Measurements from ENCODE around the gene RNF114.
"Not testable (repeated sequence)": the region's sequence is repeated elsewhere in the genome, so short reads cannot be mapped to it uniquely, and the experiment has no call there.

The RNF114 gene

GRCh38 chr20:49893242-49894072 lies 42.7 kb upstream of the RNF114 start:
- peaks cover 25 to 27% of the 10 kb centered on the region in 2 donors for H3K4me1 Mint-ChIP-seq (ENCODE audit: low read depth in 2 of 2)
- peak overlapping the region; percentile 71 to 74 for H3K4me3 Mint-ChIP-seq
- H3K27ac Mint-ChIP-seq, result peak overlapping the region; percentile 78 to 82
- H3K36me3 Mint-ChIP-seq (ENCODE audit: insufficient read depth), result peaks cover 24% of the 10 kb centered on the region
- peak; percentile 54 for ATAC-seq (replicated peaks)
- H3K9me3 Mint-ChIP-seq, result no peaks in the 10 kb centered on the region
- DNase-seq, result no peak
- H3K27me3 Mint-ChIP-seq, result no peaks in the 10 kb centered on the region

GRCh38 chr20:49894073-49894470 lies 42.1 kb upstream of the RNF114 start:
- Mint-ChIP-seq H3K27ac (peak overlapping the region; percentile 78 to 82), H3K36me3 (ENCODE audit: insufficient read depth) (peaks cover 20% of the 10 kb centered on the region), H3K27me3 (no peaks in the 10 kb centered on the region), H3K9me3 (no peaks in the 10 kb centered on the region), H3K4me1 (ENCODE audit: low read depth in 2 of 2) (peaks cover 21 to 24% of the 10 kb centered on the region in 2 donors), H3K4me3 (peak overlapping the region; percentile 71 to 74)
- DNase-seq, result no peak
- peak; percentile 56 for ATAC-seq (replicated peaks)

- H3K9me3 Mint-ChIP-seq; ATAC-seq (replicated peaks); H3K36me3 Mint-ChIP-seq (ENCODE audit: insufficient read depth); H3K4me3 Mint-ChIP-seq; H3K27me3 Mint-ChIP-seq; DNase-seq: not testable (repeated sequence)
- peaks cover 20% of the 10 kb centered on the region in 2 donors for H3K4me1 Mint-ChIP-seq (ENCODE audit: low read depth in 2 of 2)
- peak overlapping the region in 1 of 2 donors; percentile 29 for H3K27ac Mint-ChIP-seq
These were observed 40.6 kb upstream of the RNF114 start for GRCh38 chr20:49895474-49896093.

GRCh38 chr20:49896204-49896603 lies 40.0 kb upstream of the RNF114 start:
- Mint-ChIP-seq H3K4me3 (no peak overlapping the region), H3K27me3 (no peaks in the 10 kb centered on the region), H3K9me3 (no peaks in the 10 kb centered on the region), H3K27ac (no peak overlapping the region), H3K4me1 (ENCODE audit: low read depth in 2 of 2) (peaks cover 20% of the 10 kb centered on the region in 2 donors), H3K36me3 (ENCODE audit: insufficient read depth) (peaks cover 6% of the 10 kb centered on the region)
- no peak for ATAC-seq (replicated peaks)
- DNase-seq, result no peak

GRCh38 chr20:49899541-49900383 lies 36.4 kb upstream of the RNF114 start:
- Mint-ChIP-seq H3K4me1 (ENCODE audit: low read depth in 2 of 2) (peaks cover 0 to under 1% of the 10 kb centered on the region in 2 donors), H3K9me3 (no peaks in the 10 kb centered on the region), H3K27me3 (no peaks in the 10 kb centered on the region), H3K27ac (no peak overlapping the region), H3K4me3 (no peak overlapping the region), H3K36me3 (ENCODE audit: insufficient read depth) (peaks cover 16% of the 10 kb centered on the region)
- ATAC-seq (replicated peaks), result no peak
- DNase-seq, result no peak

GRCh38 chr20:49901588-49901987 lies 34.6 kb upstream of the RNF114 start:
- no peak overlapping the region for H3K4me3 Mint-ChIP-seq
- no peaks in the 10 kb centered on the region for H3K4me1 Mint-ChIP-seq (ENCODE audit: low read depth in 2 of 2)
- no peaks in the 10 kb centered on the region for H3K9me3 Mint-ChIP-seq
- no peak for DNase-seq
- no peak overlapping the region for H3K27ac Mint-ChIP-seq
- ATAC-seq (replicated peaks), result no peak
- peaks cover 22% of the 10 kb centered on the region for H3K36me3 Mint-ChIP-seq (ENCODE audit: insufficient read depth)
- no peaks in the 10 kb centered on the region for H3K27me3 Mint-ChIP-seq

DNA sequence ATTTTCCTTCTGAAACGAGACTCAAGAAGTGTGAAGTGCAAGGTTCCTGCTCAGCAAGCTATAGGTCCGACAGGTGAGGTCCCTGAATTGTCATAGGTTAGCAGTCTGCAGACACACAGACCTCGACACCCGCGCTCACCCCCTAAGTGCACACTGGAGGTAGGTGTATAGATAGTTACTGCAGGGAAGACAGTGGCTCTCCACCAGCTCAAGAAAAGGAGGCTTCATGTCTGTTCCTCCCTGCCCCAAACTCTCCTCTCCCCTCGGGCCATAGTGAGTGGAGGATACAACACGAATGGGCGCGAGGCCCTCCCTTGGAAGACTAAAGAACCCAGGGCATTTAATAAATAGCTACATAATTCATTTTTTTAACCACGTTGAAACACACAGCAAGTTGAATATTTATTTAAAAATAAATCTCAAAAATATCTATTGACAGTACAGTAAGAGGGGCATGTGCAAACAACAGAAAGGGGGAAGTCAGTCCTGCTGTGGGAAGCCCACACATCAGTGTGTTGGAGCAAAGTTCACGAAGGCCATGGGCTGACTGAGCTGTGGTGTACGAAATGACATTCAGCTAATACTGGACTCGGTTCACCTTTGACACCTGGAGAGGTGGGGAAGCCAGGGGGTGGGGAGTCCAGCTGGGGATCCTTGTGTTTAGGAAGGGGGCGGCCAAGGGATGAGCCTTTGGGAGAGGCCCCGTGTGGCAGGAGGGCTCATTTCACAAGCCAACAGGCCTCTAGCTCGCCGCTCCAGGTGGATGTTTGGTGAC lies 31.6 kb upstream of the RNF114 start:
- DNase-seq (no peak), ATAC-seq (replicated peaks) (no peak)
- Mint-ChIP-seq H3K27me3 (no peaks in the 10 kb centered on the region), H3K4me1 (ENCODE audit: low read depth in 2 of 2) (peaks cover 0 to 4% of the 10 kb centered on the region in 2 donors), H3K4me3 (no peak overlapping the region), H3K9me3 (no peaks in the 10 kb centered on the region), H3K27ac (peak overlapping the region in 1 of 2 donors; percentile 67), H3K36me3 (ENCODE audit: insufficient read depth) (peaks cover 43% of the 10 kb centered on the region)

- DNase-seq, result no peak
- Mint-ChIP-seq H3K27me3 (no peaks in the 10 kb centered on the region), H3K4me3 (peak overlapping the region in 1 of 2 donors; percentile 5), H3K27ac (peak overlapping the region in 1 of 2 donors; percentile 44), H3K36me3 (ENCODE audit: insufficient read depth) (peaks cover 49% of the 10 kb centered on the region), H3K9me3 (no peaks in the 10 kb centered on the region), H3K4me1 (ENCODE audit: low read depth in 2 of 2) (peaks cover 3 to 4% of the 10 kb centered on the region in 2 donors)
- peak; percentile 19 for ATAC-seq (replicated peaks)
These were observed 30.6 kb upstream of the RNF114 start for GRCh38 chr20:49905415-49906091.

DNA sequence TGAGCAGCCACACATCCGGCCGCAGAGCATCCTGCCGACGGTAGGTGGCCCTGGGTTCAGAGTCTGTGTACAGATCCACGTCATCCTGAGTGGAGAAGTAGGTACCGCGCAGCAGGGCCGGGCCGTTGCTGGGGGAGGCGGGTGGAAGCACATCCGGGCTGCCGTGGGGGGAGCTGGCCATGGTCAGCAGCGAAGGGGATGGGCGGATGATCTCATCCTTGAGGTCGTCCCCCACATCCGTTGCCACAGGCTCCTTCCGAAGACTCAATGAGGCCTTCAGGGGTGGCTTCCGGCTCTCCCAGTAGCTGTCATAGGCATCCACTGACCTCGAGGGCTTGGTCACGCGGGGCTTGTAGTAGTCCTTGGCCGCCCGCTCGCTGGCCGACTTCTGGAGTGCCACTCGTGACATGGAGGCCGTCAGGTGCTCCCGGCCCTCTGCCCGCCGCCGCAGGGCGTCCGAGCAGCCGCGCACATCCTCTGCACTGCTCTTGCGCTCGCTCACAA lies 30.0 kb upstream of the RNF114 start:
- DNase-seq (no peak), ATAC-seq (replicated peaks) (peak; percentile 12)
- Mint-ChIP-seq H3K27ac (peak overlapping the region in 1 of 2 donors; percentile 44), H3K4me3 (no peak overlapping the region), H3K9me3 (no peaks in the 10 kb centered on the region), H3K4me1 (ENCODE audit: low read depth in 2 of 2) (peaks cover 5 to 7% of the 10 kb centered on the region in 2 donors), H3K27me3 (no peaks in the 10 kb centered on the region), H3K36me3 (ENCODE audit: insufficient read depth) (peaks cover 50% of the 10 kb centered on the region)

- Mint-ChIP-seq H3K27ac (peak overlapping the region in 1 of 2 donors; percentile 35), H3K4me1 (ENCODE audit: low read depth in 2 of 2) (peaks cover 6 to 11% of the 10 kb centered on the region in 2 donors), H3K27me3 (no peaks in the 10 kb centered on the region), H3K9me3 (no peaks in the 10 kb centered on the region), H3K4me3 (peak overlapping the region in 1 of 2 donors; percentile 10), H3K36me3 (ENCODE audit: insufficient read depth) (peaks cover 50% of the 10 kb centered on the region)
- ATAC-seq (replicated peaks) (no peak), DNase-seq (no peak)
These were observed 29.5 kb upstream of the RNF114 start for GRCh38 chr20:49906615-49907154.

DNA sequence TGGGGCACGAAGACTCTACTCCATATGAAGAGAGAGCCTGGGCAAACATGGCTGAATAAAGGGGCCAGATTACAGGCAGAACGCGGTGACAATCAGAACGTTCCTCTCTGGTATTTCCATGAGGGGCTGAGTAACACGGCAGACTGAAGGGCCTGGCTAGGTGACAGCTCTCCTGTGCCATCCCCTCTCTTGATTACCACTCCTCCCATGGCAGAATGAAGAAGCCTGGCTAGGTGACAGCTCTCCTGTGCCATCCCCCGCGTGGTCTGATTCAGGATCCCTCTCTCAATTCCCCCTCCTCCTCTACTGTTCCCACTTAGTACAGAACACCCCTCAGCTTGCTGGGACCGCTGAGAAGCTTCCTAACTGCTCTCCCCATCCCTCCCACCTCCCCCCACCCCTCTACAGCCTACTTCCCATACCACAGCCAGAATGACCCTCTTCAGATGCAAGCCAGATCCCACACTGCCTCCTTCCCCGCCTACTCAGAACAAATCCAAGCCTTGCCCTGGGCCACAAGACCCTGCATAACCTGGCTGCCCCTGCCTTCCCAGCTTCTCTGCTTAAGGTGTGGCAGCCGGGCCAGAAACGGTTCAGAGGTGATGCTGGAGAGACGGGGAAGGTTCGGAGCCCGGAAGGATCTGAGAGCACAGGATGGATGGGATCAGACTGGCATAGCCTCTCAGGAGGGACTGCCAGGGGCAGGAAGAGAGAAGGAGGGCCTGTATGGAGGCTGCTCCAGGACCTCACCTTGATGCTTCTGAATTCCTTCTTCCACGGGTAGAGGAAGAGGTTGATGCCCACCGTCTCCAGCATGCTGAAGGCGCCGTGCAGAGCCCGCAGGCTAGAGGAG lies 28.6 kb upstream of the RNF114 start:
- H3K36me3 Mint-ChIP-seq (ENCODE audit: insufficient read depth), result peaks cover 46% of the 10 kb centered on the region
- no peaks in the 10 kb centered on the region for H3K9me3 Mint-ChIP-seq
- peak overlapping the region in 1 of 2 donors; percentile 15 for H3K27ac Mint-ChIP-seq
- no peaks in the 10 kb centered on the region for H3K27me3 Mint-ChIP-seq
- H3K4me3 Mint-ChIP-seq, result no peak overlapping the region
- peaks cover 11 to 16% of the 10 kb centered on the region in 2 donors for H3K4me1 Mint-ChIP-seq (ENCODE audit: low read depth in 2 of 2)
- ATAC-seq (replicated peaks) (no peak), DNase-seq (no peak)

Measured in effector memory CD8-positive, alpha-beta T cell (primary cell).